Adrenal gland (tissue), 5 donors: ENCODE results near the gene INHBA.

ENCODE experiments used
- POLR2A ChIP-seq, 2 donors: fragments of 450-650 bp; IDR thresholded peaks; one replicate each; pipeline ENCODE4 v1.6.1; 2017; ENCODE audit warnings: antibody characterized with exemption in 2 of 2, mild to moderate bottlenecking in 2 of 2, moderate library complexity in 1 of 2
- TF ChIP-seq, protein P1 (sequence below), 6 experiments: fragments of 450-650 bp in 4 of 6; fragments of 200-600 bp in 2 of 6; sonication (generic) in 1 of 6; IDR thresholded peaks; 1 replicate in 5 of 6; 2 replicates in 1 of 6; pipeline versions ENCODE4 v1.5.1 to v1.8.0; 2016 to 2021; ENCODE audit warnings: antibody characterized with exemption in 6 of 6, mild to moderate bottlenecking in 2 of 6, moderate library complexity in 1 of 6
- donor health status: DM: no; HTN: no; CAD: no.

DNA sequence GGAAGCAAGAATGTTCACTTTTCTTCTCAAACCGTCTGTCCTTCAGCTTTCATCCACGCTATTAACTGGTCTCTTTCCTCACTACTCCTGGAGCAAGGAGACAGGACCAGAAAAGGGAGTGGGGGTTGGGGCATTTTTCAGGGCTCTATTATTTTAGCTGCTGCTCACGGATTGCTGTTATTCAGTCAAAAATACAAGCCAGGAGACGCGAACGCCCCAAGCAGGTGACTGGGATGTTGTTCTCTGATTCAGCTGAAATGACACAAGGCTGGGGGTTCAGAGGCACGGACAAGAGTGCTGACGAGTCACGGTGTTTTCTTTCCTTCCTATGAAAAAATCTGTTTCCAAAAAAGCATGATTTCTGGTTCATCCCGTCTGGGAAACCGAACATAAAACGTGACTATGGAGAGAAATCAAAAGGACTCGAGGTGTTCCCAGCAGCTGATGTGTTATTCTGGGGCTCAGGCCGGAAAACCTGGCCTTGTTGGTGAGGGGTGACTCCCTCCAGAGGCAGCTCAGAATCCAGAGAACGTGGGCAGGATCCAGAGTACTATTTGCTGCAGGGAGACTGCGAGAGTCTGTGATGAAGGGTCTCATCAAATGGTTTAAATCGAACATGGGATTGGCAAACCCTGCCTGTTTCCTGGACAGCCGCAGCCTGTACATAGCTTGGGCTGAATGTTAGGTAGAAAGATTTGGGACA, 3.5 kb upstream of the INHBA start:
- TF ChIP-seq, protein P1, sequence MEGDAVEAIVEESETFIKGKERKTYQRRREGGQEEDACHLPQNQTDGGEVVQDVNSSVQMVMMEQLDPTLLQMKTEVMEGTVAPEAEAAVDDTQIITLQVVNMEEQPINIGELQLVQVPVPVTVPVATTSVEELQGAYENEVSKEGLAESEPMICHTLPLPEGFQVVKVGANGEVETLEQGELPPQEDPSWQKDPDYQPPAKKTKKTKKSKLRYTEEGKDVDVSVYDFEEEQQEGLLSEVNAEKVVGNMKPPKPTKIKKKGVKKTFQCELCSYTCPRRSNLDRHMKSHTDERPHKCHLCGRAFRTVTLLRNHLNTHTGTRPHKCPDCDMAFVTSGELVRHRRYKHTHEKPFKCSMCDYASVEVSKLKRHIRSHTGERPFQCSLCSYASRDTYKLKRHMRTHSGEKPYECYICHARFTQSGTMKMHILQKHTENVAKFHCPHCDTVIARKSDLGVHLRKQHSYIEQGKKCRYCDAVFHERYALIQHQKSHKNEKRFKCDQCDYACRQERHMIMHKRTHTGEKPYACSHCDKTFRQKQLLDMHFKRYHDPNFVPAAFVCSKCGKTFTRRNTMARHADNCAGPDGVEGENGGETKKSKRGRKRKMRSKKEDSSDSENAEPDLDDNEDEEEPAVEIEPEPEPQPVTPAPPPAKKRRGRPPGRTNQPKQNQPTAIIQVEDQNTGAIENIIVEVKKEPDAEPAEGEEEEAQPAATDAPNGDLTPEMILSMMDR (IDR thresholded peaks at IDR 0.05): no peak
- no peak for TF ChIP-seq POLR2A (IDR thresholded peaks at IDR 0.05)
